ENCODE measurements around the gene ELL. TPM values are rescaled to one million over a fixed set of nuclear protein-coding genes. Genes with fewer than 3 reads are reported as not detected.

The ELL gene
- total RNA-seq, 1 experiment from 2014 or later: 6.7 TPM

GRCh38 chr19:18474366-18474887 is 47.4 kb downstream of the ELL start:
- no peak for DNase-seq (ENCODE audit: extremely low read depth, low read depth)

GRCh38 chr19:18473706-18474087 is 48.2 kb downstream of the ELL start:
- DNase-seq (ENCODE audit: extremely low read depth, low read depth): no peak

- DNase-seq (ENCODE audit: extremely low read depth, low read depth): no peak
These were observed 48.7 kb downstream of the ELL start for GRCh38 chr19:18473003-18473705.

- DNase-seq (ENCODE audit: extremely low read depth, low read depth): no peak
These were observed 51.1 kb downstream of the ELL start for GRCh38 chr19:18470787-18471186.

GRCh38 chr19:18469069-18469846 is 52.6 kb downstream of the ELL start:
- peak; percentile 40 for DNase-seq (ENCODE audit: extremely low read depth, low read depth)

- DNase-seq (ENCODE audit: extremely low read depth, low read depth): no peak
These were observed 53.4 kb downstream of the ELL start for GRCh38 chr19:18468517-18468916.

GRCh38 chr19:18467978-18468377 is 53.9 kb downstream of the ELL start:
- DNase-seq (ENCODE audit: extremely low read depth, low read depth): no peak

- DNase-seq (ENCODE audit: extremely low read depth, low read depth): no peak
These were observed 55.5 kb downstream of the ELL start for GRCh38 chr19:18466354-18466753.

GRCh38 chr19:18465964-18466339 is 55.9 kb downstream of the ELL start:
- no peak for DNase-seq (ENCODE audit: extremely low read depth, low read depth)

GRCh38 chr19:18465214-18465963 is 56.5 kb downstream of the ELL start:
- DNase-seq (ENCODE audit: extremely low read depth, low read depth): no peak

- DNase-seq (ENCODE audit: extremely low read depth, low read depth): no peak
These were observed 57.2 kb downstream of the ELL start for GRCh38 chr19:18464646-18465045.

- DNase-seq (ENCODE audit: extremely low read depth, low read depth): no peak
These were observed 60.4 kb downstream of the ELL start for GRCh38 chr19:18461471-18461870.

- DNase-seq (ENCODE audit: extremely low read depth, low read depth): no peak
These were observed 61.0 kb downstream of the ELL start for GRCh38 chr19:18460900-18461299.

GRCh38 chr19:18457483-18458331 is 64.2 kb downstream of the ELL start:
- DNase-seq (ENCODE audit: extremely low read depth, low read depth): no peak

- no peak for DNase-seq (ENCODE audit: extremely low read depth, low read depth)
These were observed 64.9 kb downstream of the ELL start for GRCh38 chr19:18456974-18457373.

- no peak for DNase-seq (ENCODE audit: extremely low read depth, low read depth)
These were observed 65.6 kb downstream of the ELL start for GRCh38 chr19:18456279-18456678.

GRCh38 chr19:18453269-18454024 is 68.4 kb downstream of the ELL start:
- peak; percentile 36 for DNase-seq (ENCODE audit: extremely low read depth, low read depth)

GRCh38 chr19:18452386-18452785 is 69.5 kb downstream of the ELL start:
- no peak for DNase-seq (ENCODE audit: extremely low read depth, low read depth)

GRCh38 chr19:18450931-18451836 is 70.7 kb downstream of the ELL start:
- peak; percentile 58 for DNase-seq (ENCODE audit: extremely low read depth, low read depth)
